Measurements from ENCODE around the gene TECPR2.

TECPR2 gene, protein sequence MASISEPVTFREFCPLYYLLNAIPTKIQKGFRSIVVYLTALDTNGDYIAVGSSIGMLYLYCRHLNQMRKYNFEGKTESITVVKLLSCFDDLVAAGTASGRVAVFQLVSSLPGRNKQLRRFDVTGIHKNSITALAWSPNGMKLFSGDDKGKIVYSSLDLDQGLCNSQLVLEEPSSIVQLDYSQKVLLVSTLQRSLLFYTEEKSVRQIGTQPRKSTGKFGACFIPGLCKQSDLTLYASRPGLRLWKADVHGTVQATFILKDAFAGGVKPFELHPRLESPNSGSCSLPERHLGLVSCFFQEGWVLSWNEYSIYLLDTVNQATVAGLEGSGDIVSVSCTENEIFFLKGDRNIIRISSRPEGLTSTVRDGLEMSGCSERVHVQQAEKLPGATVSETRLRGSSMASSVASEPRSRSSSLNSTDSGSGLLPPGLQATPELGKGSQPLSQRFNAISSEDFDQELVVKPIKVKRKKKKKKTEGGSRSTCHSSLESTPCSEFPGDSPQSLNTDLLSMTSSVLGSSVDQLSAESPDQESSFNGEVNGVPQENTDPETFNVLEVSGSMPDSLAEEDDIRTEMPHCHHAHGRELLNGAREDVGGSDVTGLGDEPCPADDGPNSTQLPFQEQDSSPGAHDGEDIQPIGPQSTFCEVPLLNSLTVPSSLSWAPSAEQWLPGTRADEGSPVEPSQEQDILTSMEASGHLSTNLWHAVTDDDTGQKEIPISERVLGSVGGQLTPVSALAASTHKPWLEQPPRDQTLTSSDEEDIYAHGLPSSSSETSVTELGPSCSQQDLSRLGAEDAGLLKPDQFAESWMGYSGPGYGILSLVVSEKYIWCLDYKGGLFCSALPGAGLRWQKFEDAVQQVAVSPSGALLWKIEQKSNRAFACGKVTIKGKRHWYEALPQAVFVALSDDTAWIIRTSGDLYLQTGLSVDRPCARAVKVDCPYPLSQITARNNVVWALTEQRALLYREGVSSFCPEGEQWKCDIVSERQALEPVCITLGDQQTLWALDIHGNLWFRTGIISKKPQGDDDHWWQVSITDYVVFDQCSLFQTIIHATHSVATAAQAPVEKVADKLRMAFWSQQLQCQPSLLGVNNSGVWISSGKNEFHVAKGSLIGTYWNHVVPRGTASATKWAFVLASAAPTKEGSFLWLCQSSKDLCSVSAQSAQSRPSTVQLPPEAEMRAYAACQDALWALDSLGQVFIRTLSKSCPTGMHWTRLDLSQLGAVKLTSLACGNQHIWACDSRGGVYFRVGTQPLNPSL (N-terminal part only)

DNA sequence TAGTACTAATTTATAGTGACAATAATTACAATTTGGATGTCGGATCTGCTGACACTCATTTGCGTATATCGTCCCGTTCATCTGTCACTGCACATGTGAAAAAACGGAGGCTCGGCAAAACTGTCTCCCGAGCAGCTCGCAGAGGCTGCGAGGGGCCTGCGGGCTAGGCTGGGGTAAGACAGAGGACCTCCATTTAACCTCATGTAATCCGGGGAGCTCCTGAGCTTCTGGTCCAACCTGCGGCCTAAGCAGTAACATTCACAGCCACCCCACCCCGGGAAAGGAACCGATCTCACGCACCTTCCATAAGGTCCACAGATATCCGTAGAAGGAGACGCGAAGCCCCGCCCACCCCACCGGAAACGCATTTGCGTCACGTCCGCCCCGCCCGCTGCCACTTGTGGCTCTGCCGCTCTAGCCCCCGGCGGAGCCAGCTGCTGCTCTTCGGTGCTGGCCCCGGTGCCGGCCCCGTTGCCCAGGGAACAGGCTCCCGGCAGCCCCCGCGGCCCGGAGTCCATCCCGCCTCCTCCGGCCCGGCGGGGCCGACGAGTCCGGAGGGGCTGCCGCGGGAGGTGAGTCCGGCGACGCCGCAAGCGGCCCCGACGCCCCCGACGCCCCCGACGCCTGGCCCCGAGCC is at the start of gene TECPR2, which contains the start of gene CINP:
TECPR2 (plus strand) TSS at position 397 of the 637 bp plus-strand sequence. CDS start 13,781 bp downstream, outside the sequence.
CINP (minus strand) TSS at position 346 of the 637 bp plus-strand sequence; CDS start at position 307, 39 bp downstream.
- POLR2A ChIA-PET: interaction anchor here (0.5 to 1.8 kb wide), 13 partner anchors 8 to 185 kb away, joined by 3 to 14 read pairs (median 3); partner anchors contain the start of gene ZNF839

DNA sequence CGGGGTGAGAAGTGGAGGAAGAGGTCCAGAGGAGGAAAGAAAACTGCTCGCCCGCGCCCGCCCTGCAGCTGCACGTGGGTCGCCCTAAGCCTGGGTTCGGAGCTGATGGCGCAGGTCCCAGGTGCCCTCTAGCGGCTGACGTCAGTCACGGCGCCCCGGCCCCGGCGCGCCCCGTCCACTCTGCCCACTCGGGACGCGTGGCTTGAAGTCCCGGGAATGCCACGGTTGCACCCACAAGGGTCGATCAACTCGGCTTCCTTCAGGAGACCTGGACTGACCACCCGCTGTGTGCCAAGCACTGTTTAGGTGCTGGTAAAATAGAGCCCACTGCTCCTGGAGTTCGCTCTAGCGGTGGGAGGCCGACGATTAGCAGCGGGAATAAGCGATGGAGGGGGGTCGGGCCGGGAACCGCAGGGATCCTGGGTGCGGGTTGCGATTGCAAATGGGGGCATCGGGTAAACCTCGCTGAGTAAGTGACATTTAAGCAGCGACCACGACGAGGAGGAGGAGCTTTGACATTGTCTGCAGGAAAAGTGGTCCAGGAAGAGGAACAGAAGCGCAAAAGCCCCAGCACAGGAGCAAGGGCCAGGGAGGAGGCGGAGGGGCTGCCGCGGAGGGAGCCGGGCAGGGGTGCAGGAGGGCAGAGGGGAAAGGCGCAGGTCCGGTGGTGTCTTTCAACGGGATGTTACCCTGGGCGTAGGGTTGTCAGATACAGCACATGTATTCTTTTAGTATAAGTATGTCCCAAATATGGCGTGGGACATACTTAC is 48.3 kb upstream of the TECPR2 start:
- POLR2A ChIA-PET: interaction anchor here (0.6 to 1.8 kb wide), 9 partner anchors 8 to 297 kb away, joined by 3 to 8 read pairs (median 3); partner anchors contain the start of gene MOK
- peak; percentile 76 for DNase-seq (ENCODE audit: extremely low spot score)
- CTCF ChIA-PET: interaction anchor here (0.6 to 1.6 kb wide), 13 partner anchors 10 to 505 kb away, joined by 3 to 11 read pairs (median 4); partner anchors contain the start of gene MOK
- TF ChIP-seq L3MBTL2 (conservative IDR thresholded peaks at IDR 0.05): peak; percentile 86
- TF ChIP-seq TARDBP (IDR thresholded peaks at IDR 0.05): peak; percentile 96
- TF ChIP-seq LEF1 (IDR thresholded peaks at IDR 0.05; ENCODE audit: borderline replicate concordance): no peak

More for the DNA sequence above, at the start of gene TECPR2, which contains the start of gene CINP:
- peak; percentile 97 for DNase-seq (ENCODE audit: extremely low spot score)
- CTCF ChIA-PET: no interaction called here
- TF ChIP-seq, protein P1, sequence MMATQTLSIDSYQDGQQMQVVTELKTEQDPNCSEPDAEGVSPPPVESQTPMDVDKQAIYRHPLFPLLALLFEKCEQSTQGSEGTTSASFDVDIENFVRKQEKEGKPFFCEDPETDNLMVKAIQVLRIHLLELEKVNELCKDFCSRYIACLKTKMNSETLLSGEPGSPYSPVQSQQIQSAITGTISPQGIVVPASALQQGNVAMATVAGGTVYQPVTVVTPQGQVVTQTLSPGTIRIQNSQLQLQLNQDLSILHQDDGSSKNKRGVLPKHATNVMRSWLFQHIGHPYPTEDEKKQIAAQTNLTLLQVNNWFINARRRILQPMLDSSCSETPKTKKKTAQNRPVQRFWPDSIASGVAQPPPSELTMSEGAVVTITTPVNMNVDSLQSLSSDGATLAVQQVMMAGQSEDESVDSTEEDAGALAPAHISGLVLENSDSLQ (IDR thresholded peaks at IDR 0.05): no peak
- no peak for TF ChIP-seq NFRKB (IDR thresholded peaks at IDR 0.05)
- TF ChIP-seq BHLHE40 (IDR thresholded peaks at IDR 0.05; ENCODE audit: borderline replicate concordance): no peak
- no peak for TF ChIP-seq FOXA1 (IDR thresholded peaks at IDR 0.05)
- TF ChIP-seq FOXK2 (IDR thresholded peaks at IDR 0.05): no peak
- TF ChIP-seq SP1 (IDR thresholded peaks at IDR 0.05): no peak
- TF ChIP-seq FOXM1 (IDR thresholded peaks at IDR 0.05; ENCODE audit: borderline replicate concordance): no peak
- no peak for TF ChIP-seq SUZ12 (IDR thresholded peaks at IDR 0.05)
- TF ChIP-seq ARNT (IDR thresholded peaks at IDR 0.05): no peak
- TF ChIP-seq TARDBP (IDR thresholded peaks at IDR 0.05): no peak
- no peak for TF ChIP-seq ELF4 (IDR thresholded peaks at IDR 0.05)

DNA sequence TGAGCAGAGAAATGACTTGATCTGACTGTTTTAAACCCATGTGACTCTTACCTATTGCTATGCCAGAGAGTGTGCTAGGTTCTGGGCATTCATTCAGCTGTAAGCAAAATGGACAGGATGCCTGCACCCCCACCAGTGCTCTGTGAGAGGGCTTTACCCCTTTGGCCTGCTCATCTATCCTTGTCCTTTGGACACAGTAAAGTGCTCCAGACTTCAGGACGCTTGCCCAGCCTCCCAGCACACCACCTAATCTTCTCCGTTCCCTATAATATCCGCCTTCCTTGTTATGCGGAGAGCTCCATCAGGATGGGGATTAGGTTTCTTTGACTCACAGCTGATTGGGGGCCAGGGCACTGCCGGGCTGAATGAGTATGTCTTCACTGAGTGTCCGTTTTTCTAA is 47.6 kb upstream of the TECPR2 start:
- DNase-seq (ENCODE audit: extremely low spot score): no peak
- TF ChIP-seq TARDBP (IDR thresholded peaks at IDR 0.05) (no peak), SP1 (IDR thresholded peaks at IDR 0.05) (no peak), ZNF384 (IDR thresholded peaks at IDR 0.05) (no peak), FOXA1 (IDR thresholded peaks at IDR 0.05) (no peak), CTBP1 (IDR thresholded peaks at IDR 0.05; ENCODE audit: borderline replicate concordance) (no peak), ELF4 (IDR thresholded peaks at IDR 0.05) (no peak)
- POLR2A ChIA-PET: interaction anchor here (1.4 to 1.8 kb wide), 4 partner anchors 10 to 99 kb away, joined by 3 to 8 read pairs (median 4); partner anchors contain the start of gene MOK
- CTCF ChIA-PET: interaction anchor here (1.0 to 1.6 kb wide), 7 partner anchors 11 to 252 kb away, joined by 3 to 11 read pairs (median 6); partner anchors contain the start of gene MOK

DNA sequence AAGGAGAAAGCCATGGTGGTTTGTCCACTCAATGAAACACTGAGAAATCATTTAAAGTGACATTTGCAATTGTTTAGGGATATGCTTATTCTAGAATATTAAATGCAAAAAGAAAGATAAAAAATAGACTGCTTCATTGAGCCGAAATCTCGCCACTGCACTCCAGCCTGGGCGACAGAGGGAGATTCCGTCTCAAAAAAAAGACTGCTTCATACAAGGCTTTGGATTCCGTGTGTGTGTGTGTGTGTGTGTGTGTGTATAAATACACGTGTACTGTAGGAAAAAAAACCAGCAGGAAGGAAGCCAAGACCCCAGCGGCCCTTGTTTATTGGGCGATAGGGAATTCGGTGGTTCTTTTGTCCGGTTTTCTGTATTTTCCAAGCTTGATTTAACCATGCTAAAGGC is 46.4 kb upstream of the TECPR2 start:
- POLR2A ChIA-PET: interaction anchor here (0.6 to 2.1 kb wide), 3 partner anchors 11 to 228 kb away, joined by 3 to 9 read pairs (median 8); partner anchors contain the start of genes CINP, MOK and TECPR2
- no peak for DNase-seq (ENCODE audit: extremely low spot score)

DNA sequence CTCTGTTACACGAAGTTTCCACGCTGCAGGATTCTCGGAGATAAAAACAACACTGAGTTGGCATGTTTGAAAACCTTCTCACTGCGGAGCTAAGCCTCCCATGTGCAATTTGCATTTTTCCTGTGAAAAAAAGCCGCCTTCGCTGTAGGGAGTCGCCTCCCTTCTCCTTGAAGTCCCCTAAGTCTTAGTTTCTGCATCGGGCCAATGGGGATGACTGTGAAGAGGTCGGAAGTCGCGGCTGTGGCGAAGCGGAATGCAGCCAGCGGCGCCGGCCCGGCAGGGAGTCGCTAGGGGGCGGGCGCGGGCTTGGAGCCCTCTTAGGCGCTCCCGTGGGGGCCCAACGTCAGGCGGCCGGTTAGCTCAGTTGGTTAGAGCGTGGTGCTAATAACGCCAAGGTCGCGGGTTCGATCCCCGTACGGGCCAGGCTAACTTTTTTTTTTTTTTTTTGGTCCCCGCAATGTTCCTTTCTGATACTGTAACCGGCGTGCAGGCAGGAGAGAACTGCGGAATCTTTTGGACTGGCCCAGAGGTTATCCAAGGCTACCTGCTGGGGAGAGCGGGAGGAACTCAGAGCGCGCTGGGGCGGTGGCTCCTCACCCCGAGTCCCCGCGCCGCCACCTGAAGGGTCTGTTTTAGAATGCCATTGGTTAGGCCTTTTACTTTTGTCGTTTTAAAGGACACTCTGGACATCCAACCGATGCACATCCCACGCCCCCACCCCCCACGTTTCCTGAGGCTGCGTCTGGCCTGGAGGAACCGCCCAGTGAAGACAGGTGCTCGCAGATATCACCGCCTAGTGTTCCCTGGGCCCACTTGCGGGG is 45.8 kb upstream of the TECPR2 start:
- POLR2A ChIA-PET: interaction anchor here (0.6 to 2.1 kb wide), 5 partner anchors 12 to 352 kb away, joined by 3 to 9 read pairs (median 5); partner anchors contain the start of genes CINP, MOK and TECPR2
- CTCF ChIA-PET: interaction anchor here (0.6 to 1.5 kb wide), 8 partner anchors 12 to 359 kb away, joined by 3 to 4 read pairs (median 4); partner anchors contain the start of gene MOK
- DNase-seq (ENCODE audit: extremely low spot score): peak; percentile 90
- TF ChIP-seq BHLHE40 (IDR thresholded peaks at IDR 0.05; ENCODE audit: borderline replicate concordance): no peak
- no peak for TF ChIP-seq NFRKB (IDR thresholded peaks at IDR 0.05)
- TF ChIP-seq SUZ12 (IDR thresholded peaks at IDR 0.05): no peak
- no peak for TF ChIP-seq SP1 (IDR thresholded peaks at IDR 0.05)
- TF ChIP-seq FOXK2 (IDR thresholded peaks at IDR 0.05): no peak
- no peak; the same call in 1 of the 2 replicates for TF ChIP-seq TARDBP (IDR thresholded peaks at IDR 0.05)
- TF ChIP-seq FOXA1 (IDR thresholded peaks at IDR 0.05): no peak
- no peak for TF ChIP-seq LEF1 (IDR thresholded peaks at IDR 0.05; ENCODE audit: borderline replicate concordance)
- TF ChIP-seq, protein P1 (IDR thresholded peaks at IDR 0.05): peak; percentile 76
- peak; percentile 91 for TF ChIP-seq ZNF384 (IDR thresholded peaks at IDR 0.05)
- TF ChIP-seq L3MBTL2 (conservative IDR thresholded peaks at IDR 0.05): peak; percentile 22; the same call in 1 of the 2 replicates
- no peak for TF ChIP-seq ELF4 (IDR thresholded peaks at IDR 0.05)
- no peak for TF ChIP-seq CTBP1 (IDR thresholded peaks at IDR 0.05; ENCODE audit: borderline replicate concordance)
- TF ChIP-seq ARNT (IDR thresholded peaks at IDR 0.05): no peak
- no peak; the same call in 1 of the 2 replicates for TF ChIP-seq FOXM1 (IDR thresholded peaks at IDR 0.05; ENCODE audit: borderline replicate concordance)
- TF ChIP-seq HDGF (IDR thresholded peaks at IDR 0.05; ENCODE audit: borderline replicate concordance): no peak

More for the DNA sequence above, 46.4 kb upstream of the TECPR2 start:
- CTCF ChIA-PET: interaction anchor here (0.6 kb wide), 1 partner anchor 358 kb away, joined by 4 read pairs; no protein-coding TSS in a partner anchor
- no peak; the same call in 1 of the 2 replicates for TF ChIP-seq L3MBTL2 (conservative IDR thresholded peaks at IDR 0.05)

Measured in HEK293T (cell line).